ENCODE measurements around the gene STRBP.

The STRBP gene

GRCh38 chr9:123097430-123098095, 170.8 kb downstream of the STRBP start:
- DNase-seq (ENCODE audit: low read depth): no peak

- DNase-seq (ENCODE audit: low read depth): no peak
Observed at GRCh38 chr9:123096987-123097386, 171.4 kb downstream of the STRBP start.

GRCh38 chr9:123093141-123093540, 175.2 kb downstream of the STRBP start:
- no peak for DNase-seq (ENCODE audit: low read depth)

GRCh38 chr9:123091459-123091858, 176.9 kb downstream of the STRBP start:
- DNase-seq (ENCODE audit: low read depth): no peak

GRCh38 chr9:123090956-123091355, 177.4 kb downstream of the STRBP start:
- DNase-seq (ENCODE audit: low read depth): no peak

GRCh38 chr9:123090198-123090896, 178.0 kb downstream of the STRBP start:
- DNase-seq (ENCODE audit: low read depth): no peak

GRCh38 chr9:123089790-123090189, 178.6 kb downstream of the STRBP start:
- no peak for DNase-seq (ENCODE audit: low read depth)

GRCh38 chr9:123089040-123089439, 179.3 kb downstream of the STRBP start:
- no peak for DNase-seq (ENCODE audit: low read depth)

- no peak for DNase-seq (ENCODE audit: low read depth)
Observed at GRCh38 chr9:123087359-123087888, 181.0 kb downstream of the STRBP start.

- no peak for DNase-seq (ENCODE audit: low read depth)
Observed at GRCh38 chr9:123085916-123086315, 182.5 kb downstream of the STRBP start.

- no peak for DNase-seq (ENCODE audit: low read depth)
Observed at GRCh38 chr9:123084256-123084655, 184.1 kb downstream of the STRBP start.

- no peak for DNase-seq (ENCODE audit: low read depth)
Observed at GRCh38 chr9:123083680-123084079, 184.7 kb downstream of the STRBP start.

GRCh38 chr9:123081824-123082223, 186.6 kb downstream of the STRBP start:
- no peak for DNase-seq (ENCODE audit: low read depth)

GRCh38 chr9:123080444-123080843, 187.9 kb downstream of the STRBP start:
- no peak for DNase-seq (ENCODE audit: low read depth)

GRCh38 chr9:123074628-123075027, 193.8 kb downstream of the STRBP start:
- DNase-seq (ENCODE audit: low read depth): no peak

GRCh38 chr9:123073991-123074422, 194.4 kb downstream of the STRBP start:
- no peak for DNase-seq (ENCODE audit: low read depth)

GRCh38 chr9:123073441-123073840, 194.9 kb downstream of the STRBP start:
- no peak for DNase-seq (ENCODE audit: low read depth)

GRCh38 chr9:123072407-123072995, 195.9 kb downstream of the STRBP start:
- DNase-seq (ENCODE audit: low read depth): no peak

Data from activated T-cell treated with anti-CD3 and anti-CD28 coated beads for 48 hours (primary cell).